ENCODE measurements around the gene STAB1. TPM values are rescaled to one million over a fixed set of nuclear protein-coding genes. Genes with fewer than 3 reads are reported as not detected.

Gene STAB1
- total and polyA plus RNA-seq, 2 of the 13 experiments (the other 11 are each of a cell fraction or from before 2014, with no cell fraction given), result 0.09 to 0.34 TPM

- TF ChIP-seq PRDM4 (CRISPR knock-in tag; IDR thresholded peaks at IDR 0.05; ENCODE audit: borderline replicate concordance) (no peak), ZNF30 (CRISPR knock-in tag; IDR thresholded peaks at IDR 0.05) (no peak)
Measured at GRCh38 chr3:52480768-52481715, 14.1 kb upstream of the STAB1 start (continued).

- no peak for DNase-seq (ENCODE audit: low spot score)
- ChIA-PET CTCF (ENCODE audit: low intra/inter-chr PET ratio, low total read pairs) (no interaction called here), POLR2A (no interaction called here)
- in situ Hi-C loops (cut with HindIII; ENCODE audit: extremely low pct_ligation_motif_present, low pct_unique_long_range_greater_than_20kb) (no loop called here), intact Hi-C loops (cut with micrococcal nuclease; ENCODE audit: unreplicated experiment) (no loop called here)
- no peaks in the 10 kb centered on the region for H3K27me3 ChIP-seq (ENCODE audit: control insufficient read depth in 1 of 2, insufficient read depth in 2 of 2, low read length in 2 of 2)
- no peak for ATAC-seq
- H3K27ac ChIP-seq (ENCODE audit: extremely low read length, insufficient read depth, low read length), result no peak overlapping the region
- no peaks in the 10 kb centered on the region for H4K20me1 ChIP-seq (ENCODE audit: insufficient read depth, low read length)
- no peak for FAIRE-seq
- WGBS (ENCODE audit: low lambda C conversion rate), result 94% methylated on average over 12 of the region's 23 CpGs
- no TSS peak for BruUV-seq (replicated peaks)
- H2AFZ ChIP-seq (ENCODE audit: low read length), result no peak overlapping the region
- peaks cover 11% of the 10 kb centered on the region; the same call in 1 of the 2 replicates for H3K4me1 ChIP-seq (ENCODE audit: insufficient read depth, low read length)
- H3K4me2 ChIP-seq (ENCODE audit: low read depth, low read length), result no peak overlapping the region
- no peaks in the 10 kb centered on the region for H3K79me2 ChIP-seq (ENCODE audit: insufficient read depth, low read length)
- H3K9me3 ChIP-seq (ENCODE audit: low read length), result no peaks in the 10 kb centered on the region
- no peak overlapping the region for H3K9ac ChIP-seq (ENCODE audit: insufficient read depth, low read depth, low read length)
- H3K36me3 ChIP-seq (replicated peaks in 1 of 2; ENCODE audit: control insufficient read depth in 1 of 2, insufficient read depth in 2 of 2, low read length in 2 of 2), result peaks cover 29 to 64% of the 10 kb centered on the region in 2 experiments
- H3K4me3 ChIP-seq (replicated peaks in 1 of 3; ENCODE audit: insufficient read depth in 1 of 3, low read depth in 2 of 3, low read length in 3 of 3), result no peak overlapping the region
- TF ChIP-seq AGO2 (optimal IDR thresholded peaks at IDR 0.05; ENCODE audit: low read depth, low read length) (peak; percentile 34), CTCF (CRISPR knock-in tag; IDR thresholded peaks at IDR 0.05) (peak; percentile 62), ZNF432 (CRISPR knock-in tag; IDR thresholded peaks at IDR 0.05; ENCODE audit: borderline replicate concordance) (no peak), ZBTB33 (CRISPR knock-in tag; IDR thresholded peaks at IDR 0.05) (peak; percentile 90), ZNF205 (CRISPR knock-in tag; IDR thresholded peaks at IDR 0.05) (no peak), SKIL (CRISPR knock-in tag; IDR thresholded peaks at IDR 0.05; ENCODE audit: borderline replicate concordance) (no peak), TEAD3 (CRISPR knock-in tag; optimal IDR thresholded peaks at IDR 0.05; ENCODE audit: borderline replicate concordance) (no peak)
Measured at GRCh38 chr3:52481819-52482521, 13.2 kb upstream of the STAB1 start.

All from HepG2 (cell line).